Superior temporal gyrus (tissue), 1 donor: ENCODE measurements around the gene NXPH2.

Experiments used
- DNase-seq: peaks from one replicate; pipeline ENCODE4 v3.0.0-alpha.2; 2016; ENCODE audit errors: extremely low spot score

The NXPH2 gene

GRCh38 chr2:138779781-138780445, at the start of gene NXPH2:
Gene NXPH2 (minus strand): TSS chr2:138780390. CDS start chr2:138780241, 149 bp downstream.
- no peak for DNase-seq

GRCh38 chr2:138829326-138829919, 49.2 kb upstream of the NXPH2 start:
- DNase-seq: peak; percentile 54

GRCh38 chr2:138827426-138828054, 47.4 kb upstream of the NXPH2 start:
- peak; percentile 86 for DNase-seq

- no peak for DNase-seq
Measured at GRCh38 chr2:138823666-138824065, 43.5 kb upstream of the NXPH2 start.

GRCh38 chr2:138819964-138820363, 39.8 kb upstream of the NXPH2 start:
- DNase-seq: no peak

GRCh38 chr2:138818556-138818955, 38.4 kb upstream of the NXPH2 start:
- DNase-seq: no peak

- no peak for DNase-seq
Measured at GRCh38 chr2:138814123-138814898, 34.1 kb upstream of the NXPH2 start.

GRCh38 chr2:138811431-138811830, 31.2 kb upstream of the NXPH2 start:
- DNase-seq: no peak

- DNase-seq: no peak
Measured at GRCh38 chr2:138794724-138795123, 14.5 kb upstream of the NXPH2 start.

- DNase-seq: peak; percentile 75
Measured at GRCh38 chr2:138787053-138787666, 7.0 kb upstream of the NXPH2 start.

- DNase-seq: no peak
Measured at GRCh38 chr2:138782383-138782782, 2.2 kb upstream of the NXPH2 start.

- DNase-seq: no peak
Measured at GRCh38 chr2:138780908-138781307, 718 bp upstream of the NXPH2 start.

- no peak for DNase-seq
Measured at GRCh38 chr2:138780446-138780880, 273 bp upstream of the NXPH2 start.

GRCh38 chr2:138779406-138779780, 797 bp downstream of the NXPH2 start:
- DNase-seq: no peak

GRCh38 chr2:138777996-138778395, 2.2 kb downstream of the NXPH2 start:
- DNase-seq: no peak

- DNase-seq: no peak
Measured at GRCh38 chr2:138775736-138776135, 4.5 kb downstream of the NXPH2 start.

GRCh38 chr2:138771534-138771933, 8.7 kb downstream of the NXPH2 start:
- no peak for DNase-seq

GRCh38 chr2:138767101-138767500, 13.1 kb downstream of the NXPH2 start:
- no peak for DNase-seq

GRCh38 chr2:138766464-138766863, 13.7 kb downstream of the NXPH2 start:
- no peak for DNase-seq

- DNase-seq: no peak
Measured at GRCh38 chr2:138763971-138764370, 16.2 kb downstream of the NXPH2 start.

GRCh38 chr2:138762533-138762932, 17.7 kb downstream of the NXPH2 start:
- DNase-seq: no peak

GRCh38 chr2:138760676-138761075, 19.5 kb downstream of the NXPH2 start:
- DNase-seq: no peak
